Coronary artery (tissue), 2 donors: Measurements from ENCODE around the gene CD53.

Experiments used
- DNase-seq: peaks from one replicate; pipeline ENCODE4 v3.0.0-alpha.2; 2017; ENCODE audit warnings: low spot score
- H3K27ac ChIP-seq, 2 donors: fragments of 200-600 bp; sonication (generic); one replicate each; pipeline ENCODE4 v1.5.1; 2016 to 2019
- H3K4me3 ChIP-seq: fragments of 200-600 bp; sonication (generic); 2 replicates; pipeline ENCODE4 v1.5.1; 2016; ENCODE audit warnings: mild to moderate bottlenecking, moderate library complexity
- TF ChIP-seq, protein P1 (sequence below): fragments of 200-600 bp; sonication (generic); IDR thresholded peaks from one replicate; pipeline ENCODE4 v1.5.1; 2019; ENCODE audit warnings: antibody characterized with exemption

Gene CD53

DNA sequence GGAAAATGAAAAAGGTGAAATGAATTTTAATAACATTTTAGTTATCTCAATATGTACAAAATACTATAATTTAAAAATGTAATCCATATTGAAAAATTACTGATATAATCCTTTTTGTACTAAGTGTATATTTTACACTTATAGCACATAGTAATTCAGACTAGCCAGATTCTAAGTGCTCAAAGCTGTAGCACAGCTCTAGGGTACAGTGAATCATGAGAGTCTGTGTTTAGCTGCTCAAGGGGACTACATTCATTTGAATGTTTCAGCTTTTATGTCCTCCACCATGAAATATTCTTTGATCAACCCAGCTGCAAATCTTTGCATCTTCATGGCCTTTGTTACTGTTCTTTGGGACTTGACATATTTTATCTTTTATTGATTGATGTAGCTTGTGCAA lies 15.7 kb downstream of the CD53 start:
- Histone ChIP-seq H3K4me3 (no peak overlapping the region), H3K27ac (no peak overlapping the region)
- TF ChIP-seq, protein P1, sequence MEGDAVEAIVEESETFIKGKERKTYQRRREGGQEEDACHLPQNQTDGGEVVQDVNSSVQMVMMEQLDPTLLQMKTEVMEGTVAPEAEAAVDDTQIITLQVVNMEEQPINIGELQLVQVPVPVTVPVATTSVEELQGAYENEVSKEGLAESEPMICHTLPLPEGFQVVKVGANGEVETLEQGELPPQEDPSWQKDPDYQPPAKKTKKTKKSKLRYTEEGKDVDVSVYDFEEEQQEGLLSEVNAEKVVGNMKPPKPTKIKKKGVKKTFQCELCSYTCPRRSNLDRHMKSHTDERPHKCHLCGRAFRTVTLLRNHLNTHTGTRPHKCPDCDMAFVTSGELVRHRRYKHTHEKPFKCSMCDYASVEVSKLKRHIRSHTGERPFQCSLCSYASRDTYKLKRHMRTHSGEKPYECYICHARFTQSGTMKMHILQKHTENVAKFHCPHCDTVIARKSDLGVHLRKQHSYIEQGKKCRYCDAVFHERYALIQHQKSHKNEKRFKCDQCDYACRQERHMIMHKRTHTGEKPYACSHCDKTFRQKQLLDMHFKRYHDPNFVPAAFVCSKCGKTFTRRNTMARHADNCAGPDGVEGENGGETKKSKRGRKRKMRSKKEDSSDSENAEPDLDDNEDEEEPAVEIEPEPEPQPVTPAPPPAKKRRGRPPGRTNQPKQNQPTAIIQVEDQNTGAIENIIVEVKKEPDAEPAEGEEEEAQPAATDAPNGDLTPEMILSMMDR = no peak
- no peak for DNase-seq

DNA sequence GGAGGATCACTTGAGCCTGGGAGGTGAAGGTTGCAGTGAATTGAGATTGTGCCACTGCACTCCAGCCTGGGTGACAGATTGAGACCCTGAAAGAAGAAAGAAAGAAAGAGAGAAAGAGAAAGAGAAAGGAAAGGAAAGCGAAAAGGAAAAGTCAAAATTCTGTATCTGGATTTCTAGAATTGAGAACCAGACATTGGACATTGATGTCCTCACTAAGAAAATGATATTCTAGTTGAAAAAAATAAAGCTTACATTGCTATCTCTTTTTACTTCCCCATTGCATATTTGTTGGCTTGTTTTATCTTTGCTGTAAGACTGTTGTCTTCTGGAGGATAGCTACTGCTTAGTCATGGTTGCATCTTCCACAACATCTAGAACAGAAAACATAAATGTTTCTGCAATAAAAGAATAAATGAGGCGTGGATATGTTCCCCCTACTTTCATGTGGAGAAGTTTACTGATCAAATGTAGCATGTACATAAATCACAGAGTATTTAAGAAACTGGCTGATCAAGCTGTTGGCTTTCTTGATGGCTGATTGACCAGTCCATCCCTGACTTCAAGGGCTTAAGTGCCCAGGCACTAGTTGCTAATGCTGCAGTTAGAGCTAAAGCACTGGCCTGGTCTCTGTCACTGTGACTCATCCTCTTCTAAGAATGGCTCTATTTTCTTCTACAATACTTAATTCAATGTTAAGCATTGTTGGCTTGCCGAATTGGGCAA lies 17.7 kb downstream of the CD53 start:
- Histone ChIP-seq H3K4me3 (no peak overlapping the region), H3K27ac (no peak overlapping the region)
- DNase-seq = no peak
- TF ChIP-seq, protein P1 = no peak

DNA sequence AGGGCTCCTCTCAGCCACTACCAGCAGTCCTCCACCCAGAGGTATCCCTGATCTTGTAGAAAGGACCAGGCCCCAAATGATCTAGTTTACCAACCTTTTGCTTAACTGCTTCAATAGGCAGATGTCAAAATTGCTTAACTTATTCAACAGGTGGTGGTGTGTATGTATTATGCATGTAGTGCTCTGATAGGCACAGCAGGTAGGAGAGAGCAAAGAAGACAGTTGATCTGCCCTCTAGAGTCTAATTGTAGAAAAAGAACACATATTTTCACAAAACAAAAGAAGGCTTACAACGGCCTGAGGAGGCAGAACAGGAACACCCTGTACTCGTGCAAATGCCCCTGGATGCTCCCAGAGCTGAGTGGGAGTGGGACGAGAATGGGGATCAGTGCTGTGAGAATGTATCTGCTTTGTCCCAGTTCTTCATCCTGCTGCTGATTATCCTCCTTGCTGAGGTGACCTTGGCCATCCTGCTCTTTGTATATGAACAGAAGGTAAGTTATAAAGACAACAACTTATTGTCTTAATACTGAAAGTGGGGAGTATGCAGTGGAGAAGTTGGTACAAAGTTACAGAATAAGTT lies 21.1 kb downstream of the CD53 start:
- no peak for DNase-seq
- TF ChIP-seq, protein P1 = no peak
- H3K4me3 ChIP-seq = no peak overlapping the region
- H3K27ac ChIP-seq = no peak overlapping the region

DNA sequence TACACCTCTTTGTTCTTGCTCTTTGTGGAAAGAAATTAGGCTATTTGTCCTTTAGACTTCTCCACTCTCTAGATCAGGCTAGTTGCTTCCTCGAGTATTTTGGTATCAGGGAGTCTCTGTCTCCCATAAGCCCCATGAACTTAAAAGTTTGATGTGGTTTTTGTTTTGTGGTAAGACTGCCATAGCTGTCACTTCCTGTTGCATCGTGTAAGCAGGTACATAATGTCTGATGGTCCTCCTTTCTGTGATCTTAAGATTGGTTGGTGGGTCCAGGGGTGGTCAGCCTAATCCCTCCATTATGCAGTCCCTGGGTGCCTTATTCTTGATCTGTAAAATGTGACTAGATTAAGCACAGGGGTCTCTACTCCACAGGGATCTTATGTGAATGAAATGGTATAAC lies 23.1 kb downstream of the CD53 start:
- Histone ChIP-seq H3K27ac (no peak overlapping the region), H3K4me3 (no peak overlapping the region)
- TF ChIP-seq, protein P1 = no peak
- DNase-seq = no peak

DNA sequence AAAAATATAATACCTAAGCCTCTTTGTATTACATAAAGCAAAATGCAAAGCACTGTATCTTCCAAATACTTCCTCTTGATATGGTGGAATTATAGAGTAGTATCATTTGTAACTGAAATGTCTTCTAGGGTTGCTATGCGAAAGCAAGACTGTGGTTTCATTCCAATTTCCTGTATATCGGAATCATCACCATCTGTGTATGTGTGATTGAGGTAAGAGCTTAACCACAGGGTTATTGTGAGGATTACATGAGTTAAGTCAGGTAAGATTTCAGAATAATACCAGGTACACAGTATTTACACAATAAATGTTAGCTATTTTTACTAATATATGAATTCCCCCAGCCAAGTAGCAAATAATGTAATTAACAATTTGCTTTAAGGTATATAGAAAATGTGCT lies 24.7 kb downstream of the CD53 start:
- TF ChIP-seq, protein P1 = no peak
- no peak overlapping the region for H3K4me3 ChIP-seq
- no peak overlapping the region for H3K27ac ChIP-seq
- no peak for DNase-seq

DNA sequence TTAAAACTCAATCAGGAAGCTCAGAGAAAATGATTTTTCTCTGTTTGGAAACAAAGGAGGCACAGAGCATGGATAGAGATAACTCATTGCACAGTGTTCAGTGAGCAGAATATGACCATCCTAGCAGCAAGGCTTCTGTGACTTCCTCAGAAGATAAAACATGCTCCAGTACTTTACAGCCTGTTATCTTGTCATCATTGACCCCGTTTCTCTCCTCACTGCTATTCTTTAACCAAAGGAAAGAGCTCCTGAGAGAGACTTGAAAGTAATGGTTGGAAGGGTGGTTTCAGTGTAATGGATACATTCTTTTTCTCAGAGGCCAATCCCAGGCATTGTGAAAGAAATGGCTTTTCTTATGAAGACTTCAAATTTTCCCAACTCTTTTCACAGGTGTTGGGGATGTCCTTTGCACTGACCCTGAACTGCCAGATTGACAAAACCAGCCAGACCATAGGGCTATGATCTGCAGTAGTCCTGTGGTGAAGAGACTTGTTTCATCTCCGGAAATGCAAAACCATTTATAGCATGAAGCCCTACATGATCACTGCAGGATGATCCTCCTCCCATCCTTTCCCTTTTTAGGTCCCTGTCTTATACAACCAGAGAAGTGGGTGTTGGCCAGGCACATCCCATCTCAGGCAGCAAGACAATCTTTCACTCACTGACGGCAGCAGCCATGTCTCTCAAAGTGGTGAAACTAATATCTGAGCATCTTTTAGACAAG lies 25.9 kb downstream of the CD53 start:
- TF ChIP-seq, protein P1 = no peak
- no peak for DNase-seq
- no peak overlapping the region for H3K27ac ChIP-seq
- H3K4me3 ChIP-seq = no peak overlapping the region
